GOT3 (cell line): Measurements from ENCODE around the gene ANKRD31.

Experiments
- DNase-seq: peaks from one replicate; lab custom pipeline; 2025; ENCODE audit warnings: mixed read lengths; lab: John Stamatoyannopoulos, UW

Gene ANKRD31

GRCh38 chr5:75031366-75031765 is 205.3 kb downstream of the ANKRD31 start:
- DNase-seq: no peak

- no peak for DNase-seq
Measured at GRCh38 chr5:75028090-75028489, 208.6 kb downstream of the ANKRD31 start.

- DNase-seq: no peak
Measured at GRCh38 chr5:75023368-75024159, 213.1 kb downstream of the ANKRD31 start.

- no peak for DNase-seq
Measured at GRCh38 chr5:75021800-75022199, 214.9 kb downstream of the ANKRD31 start.

GRCh38 chr5:75021219-75021618 is 215.5 kb downstream of the ANKRD31 start:
- DNase-seq: no peak

- no peak for DNase-seq
Measured at GRCh38 chr5:75020016-75020656, 216.5 kb downstream of the ANKRD31 start.

- no peak for DNase-seq
Measured at GRCh38 chr5:75018805-75019587, 217.7 kb downstream of the ANKRD31 start.
